ENCODE results near the gene DDN.

- TF ChIP-seq GATA3 (IDR thresholded peaks at IDR 0.05; ENCODE audit: low read depth, low read length), result no peak
- no peak for TF ChIP-seq GATA2 (IDR thresholded peaks at IDR 0.05; ENCODE audit: low read depth, low read length)
These were observed 44.1 kb upstream of the DDN start for GRCh38 chr12:49043241-49043640.

Measured in SH-SY5Y (cell line).